ENCODE measurements around the gene GDF2. TPM values are rescaled to one million over a fixed set of nuclear protein-coding genes. Genes with fewer than 3 reads are reported as not detected.

Gene GDF2
- total and polyA plus RNA-seq, 3 experiments from 2014 or later: not detected

- Mint-ChIP-seq H3K4me1 (no peaks in the 10 kb centered on the region), H3K27me3 (peaks cover 5 to 20% of the 10 kb centered on the region in 2 donors), H3K27ac (peak overlapping the region in 1 of 8 donors; percentile 38), H3K9me3 (no peaks in the 10 kb centered on the region), H3K4me3 (no peak overlapping the region), H3K36me3 (no peaks in the 10 kb centered on the region)
- no peaks in the 10 kb centered on the region for H3K27me3 ChIP-seq (ENCODE audit: insufficient read depth, low read length, poor library complexity, severe bottlenecking)
- H3K27ac ChIP-seq (ENCODE audit: low read depth, low read length): no peak overlapping the region
- H3K4me1 ChIP-seq (ENCODE audit: insufficient read depth, low read length): no peaks in the 10 kb centered on the region
- H3K9me3 ChIP-seq (ENCODE audit: low read length): no peaks in the 10 kb centered on the region
- ChIA-PET POLR2A (no interaction called here), CTCF (interaction anchor here (0.9 to 3.0 kb wide), 6 partner anchors 17 to 315 kb away, joined by 3 to 17 read pairs (median 6); no protein-coding TSS in a partner anchor)
- no peak overlapping the region for H3K4me3 ChIP-seq (ENCODE audit: low read length)
- DNase-seq: no peak
- no peaks in the 10 kb centered on the region for H3K36me3 ChIP-seq (ENCODE audit: insufficient read depth, low read length)
Measured at GRCh38 chr10:47339759-47340607, 17.7 kb downstream of the GDF2 start.

- ChIA-PET POLR2A (no interaction called here), CTCF (interaction anchor here (0.7 to 3.0 kb wide), 10 partner anchors 9 to 316 kb away, joined by 3 to 17 read pairs (median 3); no protein-coding TSS in a partner anchor)
- H3K9me3 ChIP-seq (ENCODE audit: low read length): no peaks in the 10 kb centered on the region
- Mint-ChIP-seq H3K4me3 (no peak overlapping the region), H3K27me3 (peaks cover 5 to 18% of the 10 kb centered on the region in 2 donors), H3K36me3 (no peaks in the 10 kb centered on the region), H3K4me1 (no peaks in the 10 kb centered on the region), H3K9me3 (no peaks in the 10 kb centered on the region), H3K27ac (no peak overlapping the region)
- H3K4me1 ChIP-seq (ENCODE audit: insufficient read depth, low read length): no peaks in the 10 kb centered on the region
- H3K27ac ChIP-seq (ENCODE audit: low read depth, low read length): no peak overlapping the region
- H3K4me3 ChIP-seq (ENCODE audit: low read length): no peak overlapping the region
- peak; percentile 34 to 73 (median 44) for DNase-seq
- no peaks in the 10 kb centered on the region for H3K27me3 ChIP-seq (ENCODE audit: insufficient read depth, low read length, poor library complexity, severe bottlenecking)
- H3K36me3 ChIP-seq (ENCODE audit: insufficient read depth, low read length): no peaks in the 10 kb centered on the region
Measured at GRCh38 chr10:47340608-47341170, 18.4 kb downstream of the GDF2 start.

GRCh38 chr10:47344996-47345870 is 23.0 kb downstream of the GDF2 start:
- Mint-ChIP-seq H3K9me3 (no peaks in the 10 kb centered on the region), H3K27ac (no peak overlapping the region), H3K27me3 (peaks cover 3 to 5% of the 10 kb centered on the region in 2 donors), H3K36me3 (no peaks in the 10 kb centered on the region), H3K4me3 (no peak overlapping the region), H3K4me1 (no peaks in the 10 kb centered on the region)
- no peak for DNase-seq
- H3K36me3 ChIP-seq (ENCODE audit: insufficient read depth, low read length): no peaks in the 10 kb centered on the region
- no peaks in the 10 kb centered on the region for H3K27me3 ChIP-seq (ENCODE audit: insufficient read depth, low read length, poor library complexity, severe bottlenecking)
- no peaks in the 10 kb centered on the region for H3K4me1 ChIP-seq (ENCODE audit: insufficient read depth, low read length)
- no peak overlapping the region for H3K4me3 ChIP-seq (ENCODE audit: low read length)
- no peak overlapping the region for H3K27ac ChIP-seq (ENCODE audit: low read depth, low read length)
- POLR2A ChIA-PET: no interaction called here
- no peaks in the 10 kb centered on the region for H3K9me3 ChIP-seq (ENCODE audit: low read length)
- CTCF ChIA-PET: no interaction called here

GRCh38 chr10:47346581-47347302 is 24.5 kb downstream of the GDF2 start:
- CTCF ChIA-PET: interaction anchor here (0.8 kb wide), 1 partner anchor 299 kb away, joined by 3 read pairs; no protein-coding TSS in a partner anchor
- Histone ChIP-seq H3K4me1 (ENCODE audit: insufficient read depth, low read length) (no peaks in the 10 kb centered on the region), H3K27ac (ENCODE audit: low read depth, low read length) (no peak overlapping the region), H3K36me3 (ENCODE audit: insufficient read depth, low read length) (no peaks in the 10 kb centered on the region), H3K9me3 (ENCODE audit: low read length) (no peaks in the 10 kb centered on the region), H3K27me3 (ENCODE audit: insufficient read depth, low read length, poor library complexity, severe bottlenecking) (no peaks in the 10 kb centered on the region), H3K4me3 (ENCODE audit: low read length) (no peak overlapping the region)
- Mint-ChIP-seq H3K36me3 (no peaks in the 10 kb centered on the region), H3K9me3 (no peaks in the 10 kb centered on the region), H3K4me1 (no peaks in the 10 kb centered on the region), H3K27me3 (peaks cover 0 to 5% of the 10 kb centered on the region in 2 donors), H3K27ac (no peak overlapping the region), H3K4me3 (no peak overlapping the region)
- POLR2A ChIA-PET: no interaction called here
- DNase-seq: no peak

- Mint-ChIP-seq H3K27me3 (peaks cover 0 to 4% of the 10 kb centered on the region in 2 donors), H3K4me1 (no peaks in the 10 kb centered on the region), H3K36me3 (no peaks in the 10 kb centered on the region), H3K27ac (no peak overlapping the region), H3K9me3 (no peaks in the 10 kb centered on the region), H3K4me3 (no peak overlapping the region)
- Histone ChIP-seq H3K4me1 (ENCODE audit: insufficient read depth, low read length) (no peaks in the 10 kb centered on the region), H3K36me3 (ENCODE audit: insufficient read depth, low read length) (no peaks in the 10 kb centered on the region), H3K4me3 (ENCODE audit: low read length) (no peak overlapping the region), H3K27ac (ENCODE audit: low read depth, low read length) (no peak overlapping the region), H3K27me3 (ENCODE audit: insufficient read depth, low read length, poor library complexity, severe bottlenecking) (no peaks in the 10 kb centered on the region), H3K9me3 (ENCODE audit: low read length) (no peaks in the 10 kb centered on the region)
- CTCF ChIA-PET: interaction anchor here (0.8 kb wide), 1 partner anchor 300 kb away, joined by 3 read pairs; no protein-coding TSS in a partner anchor
- no peak for DNase-seq
- POLR2A ChIA-PET: no interaction called here
Measured at GRCh38 chr10:47347303-47347675, 25.0 kb downstream of the GDF2 start.

GRCh38 chr10:47348138-47348651 is 25.9 kb downstream of the GDF2 start, which contains the start of gene RBP3:
Gene RBP3, plus strand, starts transcription at chr10:47348363. Its CDS starts 122 bp downstream, at chr10:47348485.
- Mint-ChIP-seq H3K9me3 (no peaks in the 10 kb centered on the region), H3K27ac (no peak within 1 kb of the TSS), H3K4me3 (no peak within 1 kb of the TSS), H3K36me3 (no peaks in the 10 kb centered on the region), H3K27me3 (peaks cover 0 to 1% of the 10 kb centered on the region in 2 donors), H3K4me1 (no peaks in the 10 kb centered on the region)
- CTCF ChIA-PET: no interaction called here
- POLR2A ChIA-PET: no interaction called here
- Histone ChIP-seq H3K4me3 (ENCODE audit: low read length) (no peak within 1 kb of the TSS), H3K27ac (ENCODE audit: low read depth, low read length) (no peak within 1 kb of the TSS), H3K9me3 (ENCODE audit: low read length) (no peaks in the 10 kb centered on the region), H3K27me3 (ENCODE audit: insufficient read depth, low read length, poor library complexity, severe bottlenecking) (no peaks in the 10 kb centered on the region), H3K36me3 (ENCODE audit: insufficient read depth, low read length) (no peaks in the 10 kb centered on the region), H3K4me1 (ENCODE audit: insufficient read depth, low read length) (no peaks in the 10 kb centered on the region)
- DNase-seq: no peak

GRCh38 chr10:47348661-47349470 is 26.6 kb downstream of the GDF2 start:
- Histone ChIP-seq H3K27me3 (ENCODE audit: insufficient read depth, low read length, poor library complexity, severe bottlenecking) (no peaks in the 10 kb centered on the region), H3K4me1 (ENCODE audit: insufficient read depth, low read length) (no peaks in the 10 kb centered on the region), H3K36me3 (ENCODE audit: insufficient read depth, low read length) (no peaks in the 10 kb centered on the region), H3K9me3 (ENCODE audit: low read length) (no peaks in the 10 kb centered on the region), H3K4me3 (ENCODE audit: low read length) (no peak overlapping the region), H3K27ac (ENCODE audit: low read depth, low read length) (no peak overlapping the region)
- no peaks in the 10 kb centered on the region for H3K9me3 Mint-ChIP-seq
- no peaks in the 10 kb centered on the region for H3K27me3 Mint-ChIP-seq
- H3K4me3 Mint-ChIP-seq: no peak overlapping the region
- H3K4me1 Mint-ChIP-seq: no peaks in the 10 kb centered on the region
- no peak overlapping the region for H3K27ac Mint-ChIP-seq
- POLR2A ChIA-PET: no interaction called here
- no peaks in the 10 kb centered on the region for H3K36me3 Mint-ChIP-seq
- no peak for DNase-seq
- CTCF ChIA-PET: no interaction called here
